GM12801 (cell line): Measurements from ENCODE around the gene ERC2.

Experiments used
- TF ChIP-seq, protein P1 (sequence below): IDR thresholded peaks from one replicate; pipeline ENCODE4 v1.5.1; 2011; ENCODE audit warnings: control low read depth; ENCODE audit not compliant: insufficient read length; ENCODE audit errors: extremely low read depth

The ERC2 gene

DNA sequence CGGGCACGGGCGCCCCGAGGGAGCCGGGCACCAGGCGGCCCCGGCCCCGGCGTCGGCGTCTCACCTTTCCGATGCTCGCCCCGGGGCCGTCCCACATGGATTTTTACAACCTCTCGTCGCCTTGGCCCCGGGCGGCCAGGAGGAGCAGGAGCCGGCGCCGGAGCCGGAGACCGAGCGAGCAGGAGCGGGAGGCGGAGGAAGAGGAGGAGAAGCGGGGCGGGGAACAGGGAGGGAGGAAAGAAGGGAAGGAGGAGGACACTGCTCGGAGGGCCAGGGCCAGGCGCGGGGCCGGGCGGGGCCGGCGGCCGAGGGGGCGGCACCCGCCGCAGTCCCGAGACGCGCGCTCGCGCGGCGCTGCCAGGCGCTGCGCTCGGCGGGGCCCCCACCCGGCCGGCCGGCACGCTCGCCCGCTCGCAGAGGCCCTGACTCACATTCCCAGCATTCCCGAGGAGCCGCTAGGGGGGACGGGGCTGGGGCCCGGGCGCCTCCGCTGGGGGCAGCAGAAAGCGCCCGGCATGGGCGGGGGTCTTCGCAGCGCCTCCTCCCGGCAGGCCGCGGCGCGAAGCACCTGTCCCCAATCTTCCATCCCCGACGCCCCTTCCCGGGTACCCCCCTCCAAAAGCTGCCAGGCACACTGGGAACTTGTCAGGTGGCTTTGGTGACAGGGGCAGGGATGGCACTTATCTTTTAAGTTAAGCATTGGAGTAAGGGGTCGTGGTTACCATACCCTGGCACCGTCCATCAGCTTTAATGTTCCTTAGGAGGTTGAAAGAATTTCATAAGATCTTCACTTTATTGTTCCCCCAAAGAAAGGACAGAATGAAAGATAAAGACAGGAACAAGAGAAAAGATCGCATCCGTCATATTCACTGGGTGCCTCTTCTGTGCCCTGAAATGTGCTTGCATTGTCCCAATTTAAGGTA lies at the start of gene ERC2:
TSS of gene ERC2 (minus strand) at position 284 of the 923 bp plus-strand sequence.
- TF ChIP-seq, protein P1, sequence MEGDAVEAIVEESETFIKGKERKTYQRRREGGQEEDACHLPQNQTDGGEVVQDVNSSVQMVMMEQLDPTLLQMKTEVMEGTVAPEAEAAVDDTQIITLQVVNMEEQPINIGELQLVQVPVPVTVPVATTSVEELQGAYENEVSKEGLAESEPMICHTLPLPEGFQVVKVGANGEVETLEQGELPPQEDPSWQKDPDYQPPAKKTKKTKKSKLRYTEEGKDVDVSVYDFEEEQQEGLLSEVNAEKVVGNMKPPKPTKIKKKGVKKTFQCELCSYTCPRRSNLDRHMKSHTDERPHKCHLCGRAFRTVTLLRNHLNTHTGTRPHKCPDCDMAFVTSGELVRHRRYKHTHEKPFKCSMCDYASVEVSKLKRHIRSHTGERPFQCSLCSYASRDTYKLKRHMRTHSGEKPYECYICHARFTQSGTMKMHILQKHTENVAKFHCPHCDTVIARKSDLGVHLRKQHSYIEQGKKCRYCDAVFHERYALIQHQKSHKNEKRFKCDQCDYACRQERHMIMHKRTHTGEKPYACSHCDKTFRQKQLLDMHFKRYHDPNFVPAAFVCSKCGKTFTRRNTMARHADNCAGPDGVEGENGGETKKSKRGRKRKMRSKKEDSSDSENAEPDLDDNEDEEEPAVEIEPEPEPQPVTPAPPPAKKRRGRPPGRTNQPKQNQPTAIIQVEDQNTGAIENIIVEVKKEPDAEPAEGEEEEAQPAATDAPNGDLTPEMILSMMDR = no peak

DNA sequence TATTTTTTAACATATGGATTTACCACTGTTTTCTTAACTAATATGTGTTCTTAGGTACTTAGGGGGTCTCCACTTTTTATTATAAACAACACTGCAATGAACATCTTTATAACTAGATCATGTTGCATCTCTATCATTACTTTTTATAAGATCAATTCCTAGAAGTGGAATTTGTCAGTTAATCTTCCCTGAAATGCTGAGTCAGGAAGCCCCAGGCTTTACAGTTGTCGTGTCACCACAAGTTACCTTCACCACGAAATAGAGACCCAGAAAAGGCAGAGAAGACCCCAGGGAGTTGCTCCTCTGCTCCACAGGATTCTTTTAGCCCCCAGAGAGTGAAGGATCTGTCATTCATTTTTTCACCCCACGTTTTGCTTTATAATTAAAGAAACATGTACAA lies 34.5 kb upstream of the ERC2 start:
- TF ChIP-seq, protein P1 = no peak

DNA sequence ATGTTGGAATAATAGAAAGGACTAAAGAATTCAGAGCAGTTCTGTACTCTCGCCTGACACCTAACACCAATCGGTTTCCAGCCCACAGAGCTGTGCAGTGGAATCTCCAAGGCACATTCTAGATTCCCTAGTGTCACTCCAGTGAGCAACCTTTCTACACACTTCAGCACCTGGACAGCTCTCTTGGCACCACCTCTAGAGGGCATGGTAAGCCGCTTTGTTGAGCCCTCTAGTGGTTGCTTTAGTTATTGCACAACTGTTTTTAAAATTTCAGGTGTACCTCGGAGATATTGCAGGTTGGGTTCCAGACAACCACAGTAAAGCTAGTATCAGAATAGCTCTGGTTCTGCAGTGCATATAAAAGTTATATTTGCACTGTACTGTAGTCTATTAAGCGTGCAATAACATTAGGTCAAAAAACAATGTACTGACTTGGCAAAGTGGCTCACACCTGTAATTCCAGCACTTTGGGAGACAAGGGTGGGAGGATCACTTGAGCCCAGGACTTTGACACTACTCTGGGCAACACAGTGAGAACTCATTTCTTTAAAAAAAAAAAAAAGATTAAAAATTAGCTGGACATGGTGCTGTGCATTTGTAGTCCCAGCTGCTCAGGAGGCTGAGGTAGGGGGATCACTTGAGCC lies 26.5 kb upstream of the ERC2 start:
- TF ChIP-seq, protein P1 = peak; percentile 93

DNA sequence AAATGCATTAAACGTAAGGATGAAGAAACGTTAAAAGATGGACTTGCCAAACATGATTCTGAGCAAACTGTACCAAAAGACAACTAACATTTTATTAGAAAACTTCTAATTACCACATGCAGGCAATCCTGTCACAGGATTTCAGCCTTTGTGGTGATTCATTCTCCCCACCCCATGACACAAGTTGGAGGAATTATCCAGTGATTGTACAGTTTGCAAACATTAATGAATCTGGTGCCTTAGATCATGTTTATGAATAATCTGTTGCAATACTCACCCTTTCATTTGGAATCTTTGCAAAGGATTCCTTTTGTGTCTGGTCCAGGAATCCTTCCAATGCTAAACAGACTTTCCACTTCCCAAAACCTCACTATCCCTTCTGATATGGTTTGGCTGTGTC lies 23.3 kb upstream of the ERC2 start:
- TF ChIP-seq, protein P1 = no peak

DNA sequence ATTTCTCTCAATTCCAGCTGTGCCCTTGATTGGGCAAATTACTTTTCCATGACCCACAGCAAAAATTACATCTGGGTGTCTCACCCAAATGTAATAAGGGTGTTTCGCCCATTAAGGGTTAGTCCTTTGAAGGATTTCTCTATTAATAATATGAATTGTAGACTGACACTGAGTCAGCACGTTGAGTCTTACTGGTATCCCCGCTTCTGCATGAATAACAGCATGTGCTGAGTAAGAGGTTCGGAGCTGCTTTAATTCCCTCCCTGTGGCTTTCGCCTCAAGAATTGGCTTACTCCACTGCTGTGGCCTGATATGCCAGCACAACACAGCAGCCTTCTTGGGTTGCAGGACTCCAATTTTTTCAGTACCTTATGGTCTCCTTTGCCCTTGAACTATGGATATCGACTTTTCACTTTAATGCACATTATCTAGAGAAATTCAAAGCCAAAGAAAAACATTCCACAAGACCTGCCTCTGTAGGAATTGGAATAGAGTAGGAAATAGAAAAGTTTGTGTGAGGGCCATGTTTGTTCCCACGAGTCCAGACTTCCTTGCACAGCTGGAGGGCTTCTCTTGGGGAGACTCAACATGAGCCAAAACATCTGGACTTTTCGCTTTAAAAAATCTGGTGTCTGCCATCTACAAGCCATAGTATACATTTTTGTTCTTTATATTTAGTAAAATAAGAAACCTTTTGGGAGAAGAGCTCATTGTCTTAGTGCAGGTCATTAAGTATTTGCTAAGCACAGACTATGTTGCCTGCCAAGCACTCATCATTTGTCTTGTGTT lies 20.7 kb upstream of the ERC2 start:
- TF ChIP-seq, protein P1 = no peak

DNA sequence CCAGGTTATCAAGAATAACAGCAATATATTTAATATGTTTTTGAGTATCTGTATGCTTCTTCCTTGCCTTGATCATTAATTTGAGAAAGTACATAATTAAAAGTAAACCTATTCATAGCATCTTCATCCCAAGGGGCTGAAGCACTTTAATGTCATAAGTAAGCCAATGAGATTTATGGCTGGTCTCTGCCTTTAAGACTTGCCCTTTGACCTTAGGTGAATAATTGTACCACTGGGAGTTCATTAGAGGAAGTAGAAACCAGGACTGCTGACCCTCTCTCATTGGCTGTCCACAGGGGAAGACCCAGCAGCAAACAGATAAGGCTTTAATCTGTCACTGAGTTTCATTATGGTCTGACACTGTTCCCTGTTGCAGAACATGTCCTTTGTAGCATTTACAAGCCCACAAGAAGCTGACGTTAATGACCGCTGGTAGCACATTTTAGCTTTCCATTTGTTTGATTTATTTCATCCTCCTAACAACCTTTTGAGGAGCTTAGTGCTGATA lies 16.3 kb upstream of the ERC2 start:
- TF ChIP-seq, protein P1 = no peak

DNA sequence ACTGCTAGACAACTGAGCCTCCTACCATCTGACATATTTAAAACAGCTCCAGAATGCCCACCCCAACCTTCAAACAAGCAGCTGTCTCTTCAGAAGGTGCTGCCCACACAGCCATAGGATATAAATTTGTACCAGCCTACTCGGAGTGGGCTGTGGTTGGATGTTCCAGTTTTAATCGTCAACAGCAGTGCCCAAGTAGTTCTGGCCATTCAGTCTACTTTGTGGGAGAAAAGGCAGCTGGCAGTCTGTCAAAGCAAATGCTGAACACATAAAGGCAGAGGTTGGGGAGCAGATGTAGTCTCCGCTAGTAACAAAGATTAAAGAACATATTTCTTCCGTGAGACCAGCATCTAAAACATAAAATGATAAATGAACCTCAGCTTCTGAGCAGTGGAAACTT lies 15.9 kb upstream of the ERC2 start:
- TF ChIP-seq, protein P1 = no peak
